A549 (cell line): ENCODE measurements around the gene PLEKHH2. TPM values are rescaled to one million over a fixed set of nuclear protein-coding genes. Genes with fewer than 3 reads are reported as not detected.

ENCODE experiments used
- ATAC-seq, 2 experiments: fragments of 200-7000 bp in 1 of 2; fragments of >200 bp in 1 of 2; cut with Nextera tagmentation in 1 of 2; cut with Tn5 transposase in 1 of 2; 3 replicates each; pipeline versions ENCODE4 v1.8.0 to v1.9.1; 2018 to 2020; ENCODE audit warnings: mild to moderate bottlenecking in 1 of 2, moderate library complexity in 1 of 2
- CTCF ChIA-PET: fragments of 300-600 bp; sonication (Branson Sonifier 250); formaldehyde crosslinking; extraction: SDS; loops from one replicate; lab custom pipeline; 2021; ENCODE audit warnings: antibody characterized with exemption, inconsistent platforms; lab: Yijun Ruan, JAX
- POLR2A ChIA-PET: fragments of 350-600 bp; formaldehyde crosslinking; extraction: SDS; loops from one replicate; lab custom pipeline; 2021; ENCODE audit warnings: antibody characterized with exemption, inconsistent platforms; lab: Yijun Ruan, JAX
- DNase-seq, 2 experiments: peaks; one replicate each; pipeline versions ENCODE4 v3.0.0 to v3.0.0-alpha.2; 2011 to 2016; ENCODE audit warnings: low read depth in 1 of 2, low spot score in 1 of 2
- FAIRE-seq: peaks from 2 replicates; lab custom pipeline; 2011; peaks lifted over from hg19 to GRCh38; lab: Jason Lieb, UNC
- H3K27ac ChIP-seq, 2 experiments: fragments of >200 bp; sonication (Bioruptor Twin); formaldehyde crosslinking; 3 replicates each; pipeline ENCODE4 v1.5.1; 2016 to 2017
- H3K4me1 ChIP-seq: fragments of >200 bp; sonication (Bioruptor Twin); formaldehyde crosslinking; 3 replicates; pipeline ENCODE4 v1.6.1; 2016
- H3K4me2 ChIP-seq: fragments of >200 bp; sonication (Bioruptor Twin); formaldehyde crosslinking; 3 replicates; pipeline ENCODE4 v1.6.1; 2016
- H3K4me3 ChIP-seq: fragments of >200 bp; sonication (Bioruptor Twin); formaldehyde crosslinking; 3 replicates; pipeline ENCODE4 v1.5.1; 2016
- H3K9me3 ChIP-seq: fragments of >200 bp; sonication (Bioruptor Twin); formaldehyde crosslinking; 3 replicates; pipeline ENCODE4 v1.6.1; 2016
- BHLHE40 ChIP-seq: IDR thresholded peaks from 2 replicates; pipeline ENCODE4 v1.6.1; 2012; ENCODE audit warnings: low read depth, low read length, inconsistent platforms
- CHD2 ChIP-seq: fragments of 150-350 bp; IDR thresholded peaks from 2 replicates; pipeline ENCODE4 v1.6.1; 2014; ENCODE audit warnings: low read length; ENCODE audit not compliant: partially characterized antibody
- EHF ChIP-seq: fragments of 250-450 bp; sonication (Bioruptor Pico); IDR thresholded peaks from 2 replicates; pipeline ENCODE4 v1.5.0; 2020; ENCODE audit warnings: mild to moderate bottlenecking
- FOSB ChIP-seq: fragments of 250-450 bp; sonication (Bioruptor Pico); IDR thresholded peaks from 2 replicates; pipeline ENCODE4 v1.5.0; 2020; ENCODE audit warnings: mild to moderate bottlenecking, moderate library complexity
- FOXS1 ChIP-seq: fragments of 250-450 bp; sonication (Bioruptor Pico); IDR thresholded peaks from 2 replicates; pipeline ENCODE4 v1.5.0; 2020; ENCODE audit warnings: mild to moderate bottlenecking, moderate library complexity
- HEYL ChIP-seq: fragments of 250-450 bp; sonication (Bioruptor Pico); IDR thresholded peaks from 2 replicates; pipeline ENCODE4 v1.8.0; 2021; ENCODE audit warnings: mild to moderate bottlenecking, moderate library complexity
- HOXA7 ChIP-seq: fragments of 250-450 bp; sonication (Bioruptor Pico); IDR thresholded peaks from 2 replicates; pipeline ENCODE4 v1.5.0; 2020; ENCODE audit warnings: mild to moderate bottlenecking, moderate library complexity
- KDM1A ChIP-seq: fragments of 200-600 bp; sonication (generic); IDR thresholded peaks from 2 replicates; pipeline ENCODE4 v1.6.1; 2016; ENCODE audit warnings: low read depth, mild to moderate bottlenecking
- MAZ ChIP-seq: fragments of 150-350 bp; IDR thresholded peaks from 2 replicates; pipeline ENCODE4 v1.6.1; 2014; ENCODE audit warnings: antibody characterized with exemption, low read depth, low read length, borderline replicate concordance
- MYC ChIP-seq: IDR thresholded peaks from 2 replicates; pipeline ENCODE4 v1.6.1; 2012; ENCODE audit warnings: mild to moderate bottlenecking, inconsistent platforms, low read length, improper control_type of control experiment, borderline replicate concordance
- NFE2L2 ChIP-seq: fragments of 150-350 bp; conservative IDR thresholded peaks from 2 replicates; pipeline ENCODE4 v1.6.1; 2014; ENCODE audit warnings: low read length
- NR3C1 ChIP-seq: fragments of >200 bp; sonication (Bioruptor Twin); formaldehyde crosslinking; IDR thresholded peaks from 3 replicates; pipeline ENCODE4 v1.6.1; 2017
- POLR2AphosphoS2 ChIP-seq: conservative IDR thresholded peaks from 2 replicates; pipeline ENCODE4 v1.6.1; 2012; ENCODE audit warnings: low read length, improper control_type of control experiment, inconsistent platforms
- RAD21 ChIP-seq, 2 experiments: fragments of >200 bp in 1 of 2; sonication (Bioruptor Twin) in 1 of 2; formaldehyde crosslinking in 1 of 2; IDR thresholded peaks in 1 of 2; conservative IDR thresholded peaks in 1 of 2; 2 replicates in 1 of 2; 3 replicates in 1 of 2; pipeline ENCODE4 v1.6.1; 2012 to 2018; ENCODE audit warnings: inconsistent platforms in 1 of 2
- RCOR1 ChIP-seq: fragments of 150-350 bp; IDR thresholded peaks from 2 replicates; pipeline ENCODE4 v1.6.1; 2014; ENCODE audit warnings: antibody characterized with exemption, low read length, low read depth
- RFX5 ChIP-seq: fragments of 450-650 bp; IDR thresholded peaks from 2 replicates; pipeline ENCODE4 v1.7.1; 2014; ENCODE audit warnings: antibody characterized with exemption, mild to moderate bottlenecking, moderate library complexity
- RNF2 ChIP-seq: fragments of 200-600 bp; sonication (generic); IDR thresholded peaks from 2 replicates; pipeline ENCODE4 v1.6.1; 2016; ENCODE audit warnings: low read depth, mild to moderate bottlenecking, antibody characterized with exemption, moderate library complexity, borderline replicate concordance
- SREBF2 ChIP-seq: fragments of 450-650 bp; IDR thresholded peaks from 2 replicates; pipeline ENCODE4 v1.6.1; 2014; ENCODE audit warnings: mild to moderate bottlenecking, moderate library complexity
- TFCP2L1 ChIP-seq: fragments of 250-450 bp; sonication (Bioruptor Pico); IDR thresholded peaks from 2 replicates; pipeline ENCODE4 v1.5.0; 2021; ENCODE audit warnings: mild to moderate bottlenecking
- ZC3H11A ChIP-seq: fragments of 450-650 bp; IDR thresholded peaks from 2 replicates; pipeline ENCODE4 v1.6.1; 2014; ENCODE audit warnings: antibody characterized with exemption, mild to moderate bottlenecking
- ZFP36 ChIP-seq: fragments of 450-650 bp; IDR thresholded peaks from 2 replicates; pipeline ENCODE4 v1.6.1; 2014; ENCODE audit warnings: borderline replicate concordance; ENCODE audit not compliant: partially characterized antibody
- WGBS: methylation state at CpG from one replicate; pipeline ENCODE4 v1.1.6; 2017; ENCODE audit errors: missing lambda C conversion rate; 5-methylcytosine and 5-hydroxymethylcytosine counted together
- polyA plus RNA-seq, 4 experiments: library from polyadenylated mRNA; depleted of rRNA in 3 of 4; stranded (reverse); fragments of >200 nt; fragmentation: RNase III in 1 of 4; extraction: RNeasy Plus Mini Kit Qiagen cat#74134 plus additional on column Dnase treatment in 1 of 4; gene quantifications; 2 replicates in 3 of 4; 3 replicates in 1 of 4; pipeline ENCODE4 v1.2.3, GENCODE V29; 2011 to 2017
- TF ChIP-seq, protein P1 (sequence below): fragments of 200-600 bp; sonication (generic); IDR thresholded peaks from 2 replicates; pipeline ENCODE4 v1.6.1; 2016; ENCODE audit warnings: antibody characterized with exemption, mild to moderate bottlenecking, moderate library complexity
- TF ChIP-seq, protein P2 (sequence below): fragments of >200 bp; sonication (Bioruptor Twin); formaldehyde crosslinking; IDR thresholded peaks from 2 replicates; pipeline ENCODE4 v1.6.1; 2016
- TF ChIP-seq, protein P3 (sequence below): IDR thresholded peaks from 2 replicates; pipeline ENCODE4 v1.6.1; 2012
- TF ChIP-seq, protein P4 (sequence below): fragments of 250-450 bp; sonication (Bioruptor Pico); IDR thresholded peaks from 2 replicates; pipeline ENCODE4 v1.5.0; 2021; ENCODE audit warnings: mild to moderate bottlenecking, moderate library complexity, borderline replicate concordance

The PLEKHH2 gene
- polyA plus RNA-seq, 2 of the 4 experiments (the other 2 are of a cell fraction): 0.92 to 14.9 TPM

DNA sequence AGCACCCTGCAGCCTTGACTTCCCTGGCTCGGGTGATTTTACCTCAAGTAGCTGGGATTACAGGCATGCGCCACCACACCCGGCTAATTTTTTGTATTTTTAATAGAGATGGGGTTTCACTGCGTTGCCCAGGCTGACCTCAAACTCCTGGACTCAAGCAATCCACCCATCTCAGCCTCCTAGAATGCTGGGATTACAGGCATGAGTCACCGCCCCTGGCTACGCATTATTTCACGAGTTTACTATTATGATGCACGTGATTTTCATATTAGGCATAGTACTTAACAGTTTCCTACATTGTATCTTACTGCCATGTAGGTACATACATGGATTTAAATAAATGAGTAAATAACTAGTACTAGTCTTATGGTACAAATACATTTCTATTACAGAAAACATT is 141.2 kb downstream of the PLEKHH2 start:
- H3K27ac ChIP-seq: no peak overlapping the region
- CTCF ChIA-PET: no interaction called here
- no peak overlapping the region for H3K4me2 ChIP-seq
- peaks cover 6% of the 10 kb centered on the region; the same call in 1 of the 3 replicates for H3K4me1 ChIP-seq
- TF ChIP-seq RNF2 (no peak), RAD21 (conservative IDR thresholded peaks at IDR 0.05 in 1 of 2, IDR thresholded peaks at IDR 0.05 in 1 of 2) (no peak), SREBF2 (no peak), KDM1A (no peak), CHD2 (no peak), NFE2L2 (no peak), FOSB (CRISPR knock-in tag) (no peak)
- TF ChIP-seq, protein P1, sequence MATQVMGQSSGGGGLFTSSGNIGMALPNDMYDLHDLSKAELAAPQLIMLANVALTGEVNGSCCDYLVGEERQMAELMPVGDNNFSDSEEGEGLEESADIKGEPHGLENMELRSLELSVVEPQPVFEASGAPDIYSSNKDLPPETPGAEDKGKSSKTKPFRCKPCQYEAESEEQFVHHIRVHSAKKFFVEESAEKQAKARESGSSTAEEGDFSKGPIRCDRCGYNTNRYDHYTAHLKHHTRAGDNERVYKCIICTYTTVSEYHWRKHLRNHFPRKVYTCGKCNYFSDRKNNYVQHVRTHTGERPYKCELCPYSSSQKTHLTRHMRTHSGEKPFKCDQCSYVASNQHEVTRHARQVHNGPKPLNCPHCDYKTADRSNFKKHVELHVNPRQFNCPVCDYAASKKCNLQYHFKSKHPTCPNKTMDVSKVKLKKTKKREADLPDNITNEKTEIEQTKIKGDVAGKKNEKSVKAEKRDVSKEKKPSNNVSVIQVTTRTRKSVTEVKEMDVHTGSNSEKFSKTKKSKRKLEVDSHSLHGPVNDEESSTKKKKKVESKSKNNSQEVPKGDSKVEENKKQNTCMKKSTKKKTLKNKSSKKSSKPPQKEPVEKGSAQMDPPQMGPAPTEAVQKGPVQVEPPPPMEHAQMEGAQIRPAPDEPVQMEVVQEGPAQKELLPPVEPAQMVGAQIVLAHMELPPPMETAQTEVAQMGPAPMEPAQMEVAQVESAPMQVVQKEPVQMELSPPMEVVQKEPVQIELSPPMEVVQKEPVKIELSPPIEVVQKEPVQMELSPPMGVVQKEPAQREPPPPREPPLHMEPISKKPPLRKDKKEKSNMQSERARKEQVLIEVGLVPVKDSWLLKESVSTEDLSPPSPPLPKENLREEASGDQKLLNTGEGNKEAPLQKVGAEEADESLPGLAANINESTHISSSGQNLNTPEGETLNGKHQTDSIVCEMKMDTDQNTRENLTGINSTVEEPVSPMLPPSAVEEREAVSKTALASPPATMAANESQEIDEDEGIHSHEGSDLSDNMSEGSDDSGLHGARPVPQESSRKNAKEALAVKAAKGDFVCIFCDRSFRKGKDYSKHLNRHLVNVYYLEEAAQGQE: no peak
- 88% methylated on average over 8 of the region's 8 CpGs for WGBS
- DNase-seq (no peak), ATAC-seq (no peak), FAIRE-seq (no peak)
- H3K9me3 ChIP-seq: no peaks in the 10 kb centered on the region
- POLR2A ChIA-PET: no interaction called here
- H3K4me3 ChIP-seq: no peak overlapping the region

DNA sequence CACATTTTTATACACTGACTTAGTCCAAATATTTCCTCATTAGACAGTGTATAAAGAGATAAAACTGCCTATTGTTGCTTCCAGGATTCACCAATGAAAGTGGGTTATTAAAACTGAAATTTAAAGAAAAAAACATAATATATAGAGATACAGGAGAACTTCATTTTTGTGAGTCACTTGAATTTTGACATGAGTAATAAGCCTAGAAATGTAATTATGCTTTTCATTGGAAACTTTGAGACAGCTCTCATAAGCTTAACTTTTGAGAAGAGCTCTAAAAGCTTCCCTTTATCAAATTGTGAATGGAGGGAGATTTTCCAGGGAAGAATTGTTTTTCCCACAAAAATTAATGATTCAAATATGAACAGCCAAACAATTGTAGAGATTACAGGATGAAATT is 150.8 kb downstream of the PLEKHH2 start:
- CTCF ChIA-PET: no interaction called here
- POLR2A ChIA-PET: no interaction called here

More for the DNA sequence above, 150.8 kb downstream of the PLEKHH2 start:
- no peak overlapping the region for H3K27ac ChIP-seq
- H3K4me1 ChIP-seq: no peaks in the 10 kb centered on the region
- FAIRE-seq: no peak
- no peak overlapping the region for H3K4me3 ChIP-seq
- no peak overlapping the region for H3K4me2 ChIP-seq
- no peak for ATAC-seq
- no peaks in the 10 kb centered on the region for H3K9me3 ChIP-seq
- no peak for TF ChIP-seq EHF
- TF ChIP-seq, protein P1: no peak
- TF ChIP-seq, protein P2, sequence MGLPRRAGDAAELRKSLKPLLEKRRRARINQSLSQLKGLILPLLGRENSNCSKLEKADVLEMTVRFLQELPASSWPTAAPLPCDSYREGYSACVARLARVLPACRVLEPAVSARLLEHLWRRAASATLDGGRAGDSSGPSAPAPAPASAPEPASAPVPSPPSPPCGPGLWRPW: no peak
- TF ChIP-seq, protein P3, sequence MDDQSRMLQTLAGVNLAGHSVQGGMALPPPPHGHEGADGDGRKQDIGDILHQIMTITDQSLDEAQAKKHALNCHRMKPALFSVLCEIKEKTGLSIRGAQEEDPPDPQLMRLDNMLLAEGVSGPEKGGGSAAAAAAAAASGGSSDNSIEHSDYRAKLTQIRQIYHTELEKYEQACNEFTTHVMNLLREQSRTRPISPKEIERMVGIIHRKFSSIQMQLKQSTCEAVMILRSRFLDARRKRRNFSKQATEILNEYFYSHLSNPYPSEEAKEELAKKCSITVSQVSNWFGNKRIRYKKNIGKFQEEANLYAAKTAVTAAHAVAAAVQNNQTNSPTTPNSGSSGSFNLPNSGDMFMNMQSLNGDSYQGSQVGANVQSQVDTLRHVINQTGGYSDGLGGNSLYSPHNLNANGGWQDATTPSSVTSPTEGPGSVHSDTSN: no peak
- no peak for TF ChIP-seq NR3C1
- no peak for TF ChIP-seq HEYL (CRISPR knock-in tag)
- TF ChIP-seq, protein P4, sequence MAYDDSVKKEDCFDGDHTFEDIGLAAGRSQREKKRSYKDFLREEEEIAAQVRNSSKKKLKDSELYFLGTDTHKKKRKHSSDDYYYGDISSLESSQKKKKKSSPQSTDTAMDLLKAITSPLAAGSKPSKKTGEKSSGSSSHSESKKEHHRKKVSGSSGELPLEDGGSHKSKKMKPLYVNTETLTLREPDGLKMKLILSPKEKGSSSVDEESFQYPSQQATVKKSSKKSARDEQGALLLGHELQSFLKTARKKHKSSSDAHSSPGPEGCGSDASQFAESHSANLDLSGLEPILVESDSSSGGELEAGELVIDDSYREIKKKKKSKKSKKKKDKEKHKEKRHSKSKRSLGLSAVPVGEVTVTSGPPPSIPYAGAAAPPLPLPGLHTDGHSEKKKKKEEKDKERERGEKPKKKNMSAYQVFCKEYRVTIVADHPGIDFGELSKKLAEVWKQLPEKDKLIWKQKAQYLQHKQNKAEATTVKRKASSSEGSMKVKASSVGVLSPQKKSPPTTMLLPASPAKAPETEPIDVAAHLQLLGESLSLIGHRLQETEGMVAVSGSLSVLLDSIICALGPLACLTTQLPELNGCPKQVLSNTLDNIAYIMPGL (CRISPR knock-in tag): no peak
- no peak for TF ChIP-seq ZC3H11A
- no peak for TF ChIP-seq MYC
- TF ChIP-seq RCOR1: no peak
- TF ChIP-seq ZFP36: no peak
- TF ChIP-seq MAZ: no peak
- no peak for TF ChIP-seq BHLHE40
- TF ChIP-seq TFCP2L1 (CRISPR knock-in tag): no peak
- TF ChIP-seq RFX5: no peak
- no peak for TF ChIP-seq POLR2AphosphoS2
- TF ChIP-seq HOXA7 (CRISPR knock-in tag): no peak
- no peak for TF ChIP-seq FOXS1 (CRISPR knock-in tag)
- no peak for DNase-seq
